Transverse colon (tissue), 4 donors: Measurements from ENCODE around the gene PTGER4. TPM values are rescaled to one million over a fixed set of nuclear protein-coding genes. Genes with fewer than 3 reads are reported as not detected.

Experiments
- DNase-seq: peaks from one replicate; pipeline ENCODE4 v3.0.0-alpha.2; 2019
- H3K27ac ChIP-seq, 4 donors: fragments of 200-600 bp; sonication (generic); 2 replicates each; pipeline ENCODE4 v1.5.1; 2016 to 2018; ENCODE audit warnings: inconsistent platforms in 4 of 4
- H3K27me3 ChIP-seq: fragments of 200-600 bp; sonication (generic); 2 replicates; pipeline ENCODE4 v1.5.1; 2017; ENCODE audit warnings: inconsistent platforms
- H3K36me3 ChIP-seq, 4 donors: fragments of 200-600 bp; sonication (generic); 2 replicates each; pipeline ENCODE4 v1.5.1; 2017 to 2019; ENCODE audit warnings: inconsistent platforms in 4 of 4
- H3K4me1 ChIP-seq, 4 donors: fragments of 200-600 bp; sonication (generic); 2 replicates each; pipeline ENCODE4 v1.5.1; 2017 to 2020; ENCODE audit warnings: inconsistent platforms in 4 of 4
- H3K4me3 ChIP-seq, 4 donors: fragments of 200-600 bp; sonication (generic); 1 replicate in 1 of 4; 2 replicates in 3 of 4; pipeline versions ENCODE4 v1.5.1 to v1.6.1; 2017 to 2019; ENCODE audit warnings: inconsistent platforms in 4 of 4
- H3K9me3 ChIP-seq, 2 donors: fragments of 200-600 bp; sonication (generic); 2 replicates each; pipeline ENCODE4 v1.5.1; 2017 to 2019; ENCODE audit warnings: inconsistent platforms in 2 of 2
- CTCF ChIP-seq, 5 experiments: fragments of 200-600 bp in 3 of 5; fragments of 450-650 bp in 2 of 5; sonication (generic) in 3 of 5; IDR thresholded peaks; 1 replicate in 2 of 5; 2 replicates in 3 of 5; pipeline ENCODE4 v1.5.1; 2016 to 2017; ENCODE audit warnings: antibody characterized with exemption in 5 of 5, inconsistent platforms in 3 of 5, mild to moderate bottlenecking in 2 of 5, moderate library complexity in 1 of 5
- EP300 ChIP-seq: sonication (generic); formaldehyde crosslinking; IDR thresholded peaks from one replicate; pipeline ENCODE4 v1.6.1; 2017; ENCODE audit warnings: antibody characterized with exemption, low read depth
- POLR2A ChIP-seq: fragments of 450-650 bp; IDR thresholded peaks from one replicate; pipeline ENCODE4 v1.6.1; 2016; ENCODE audit warnings: antibody characterized with exemption, mild to moderate bottlenecking, moderate library complexity
- POLR2AphosphoS5 ChIP-seq, 3 donors: sonication (generic); formaldehyde crosslinking; IDR thresholded peaks; one replicate each; pipeline ENCODE4 v1.6.1; 2016; ENCODE audit warnings: antibody characterized with exemption in 3 of 3
- WGBS, 2 donors: methylation state at CpG; one replicate each; pipeline ENCODE4 v1.1.5; 2018; ENCODE audit warnings: low coverage in 1 of 2; 5-methylcytosine and 5-hydroxymethylcytosine counted together
- in situ Hi-C, 4 donors: fragments of 200-750 bp; cut with MboI; loops; one replicate each; pipeline versions ENCODE4 v1.15.0 to v1.15.1; 2017; ENCODE audit warnings: low sequenced_read_pairs in 3 of 4, low pct_ligation_motif_present in 1 of 4, low pct_unique_long_range_greater_than_20kb in 1 of 4
- intact Hi-C: fragments of 100-400 bp; cut with DNase I; formaldehyde crosslinking; loops from one replicate; pipeline ENCODE4 v1.15.1; 2023; ENCODE audit warnings: low total_unique reads
- total RNA-seq, 4 donors: library from RNA; depleted of rRNA; stranded (reverse); fragments of >200 nt; gene quantifications; one replicate each; pipeline ENCODE4 v1.1.0, GENCODE V29; 2016

The PTGER4 gene
- total RNA-seq, 4 donors from 2014 or later = 39.6 to 127 (median 105) TPM

- Histone ChIP-seq H3K4me3 (peak overlapping the region in 2 of 4 donors; percentile 59 to 97), H3K9me3 (no peaks in the 10 kb centered on the region), H3K27me3 (no peaks in the 10 kb centered on the region), H3K27ac (peak overlapping the region; percentile 94 to 96 (median 94)), H3K4me1 (peaks cover 0 to 26% (median 14%) of the 10 kb centered on the region in 4 donors), H3K36me3 (peaks cover 0 to 4% (median 0%) of the 10 kb centered on the region in 4 donors)
- WGBS, 2 donors = 26 to 28% methylated on average over 2 of the region's 2 CpGs
- no peak for TF ChIP-seq POLR2AphosphoS5 (IDR thresholded peaks at IDR 0.05)
- intact Hi-C loops (no loop called here), in situ Hi-C loops (loop anchor here in 1 of 4 donors (25.0 kb wide), 1 partner anchor 291 kb away; no protein-coding TSS in a partner anchor)
- DNase-seq = no peak
Measured at GRCh38 chr5:40678026-40678425, 1.7 kb upstream of the PTGER4 start.

- Histone ChIP-seq H3K9me3 (no peaks in the 10 kb centered on the region), H3K27ac (peak overlapping the region; percentile 94 to 96 (median 94)), H3K27me3 (no peaks in the 10 kb centered on the region), H3K4me1 (peaks cover 0 to 31% (median 14%) of the 10 kb centered on the region in 4 donors), H3K4me3 (peak overlapping the region; percentile 59 to 97 (median 74)), H3K36me3 (peaks cover 0 to 4% (median 0%) of the 10 kb centered on the region in 4 donors)
- TF ChIP-seq CTCF (IDR thresholded peaks at IDR 0.05) (no peak), POLR2A (no peak), EP300 (no peak), POLR2AphosphoS5 (IDR thresholded peaks at IDR 0.05) (no peak)
- in situ Hi-C loops (loop anchor here in 1 of 4 donors (25.0 kb wide), 1 partner anchor 291 kb away; no protein-coding TSS in a partner anchor), intact Hi-C loops (no loop called here)
- WGBS, 2 donors = 4 to 9% methylated on average over 12 of the region's 12 CpGs
- no peak for DNase-seq
Measured at GRCh38 chr5:40678460-40679147, 1.1 kb upstream of the PTGER4 start.

- Histone ChIP-seq H3K4me3 (peak overlapping the region; percentile 59 to 97 (median 81)), H3K36me3 (peaks cover 0 to 4% (median 0%) of the 10 kb centered on the region in 4 donors), H3K4me1 (peaks cover 0 to 37% (median 14%) of the 10 kb centered on the region in 4 donors), H3K27me3 (no peaks in the 10 kb centered on the region), H3K27ac (peak overlapping the region; percentile 94 to 96 (median 94)), H3K9me3 (no peaks in the 10 kb centered on the region)
- TF ChIP-seq EP300 (no peak), POLR2AphosphoS5 (IDR thresholded peaks at IDR 0.05) (peak; percentile 59 to 89 (median 80)), CTCF (IDR thresholded peaks at IDR 0.05) (no peak), POLR2A (peak; percentile 90)
- DNase-seq = peak; percentile 97
- WGBS, 2 donors = 1% methylated on average over 11 to 36 of the region's 60 CpGs
- intact Hi-C loops = no loop called here
- in situ Hi-C loops = loop anchor here in 1 of 4 donors (25.0 kb wide), 1 partner anchor 292 kb away; no protein-coding TSS in a partner anchor
Measured at GRCh38 chr5:40679148-40679912, 385 bp upstream of the PTGER4 start.

- Histone ChIP-seq H3K4me1 (peaks cover 0 to 52% (median 14%) of the 10 kb centered on the region in 4 donors), H3K27ac (peak overlapping the region; percentile 94 to 96 (median 94))
- in situ Hi-C loops = loop anchor here in 2 of 4 donors (10.0 to 25.0 kb wide), 3 partner anchors 294 to 1096 kb away; no protein-coding TSS in a partner anchor
Measured at GRCh38 chr5:40680741-40681362, 1.1 kb downstream of the PTGER4 start.

More at GRCh38 chr5:40680741-40681362, 1.1 kb downstream of the PTGER4 start:
- H3K4me3 ChIP-seq = peak overlapping the region; percentile 59 to 97 (median 81)
- DNase-seq = peak; percentile 44
- H3K27me3 ChIP-seq = no peaks in the 10 kb centered on the region
- H3K36me3 ChIP-seq = peaks cover 0 to 4% (median 0%) of the 10 kb centered on the region in 4 donors
- intact Hi-C loops = loop anchor here (10.0 kb wide), 1 partner anchor 966 kb away; no protein-coding TSS in a partner anchor
- H3K9me3 ChIP-seq = no peaks in the 10 kb centered on the region
- no peak for TF ChIP-seq POLR2A
- peak in 4 of 5 experiments; percentile 15 to 57 (median 34) for TF ChIP-seq CTCF (IDR thresholded peaks at IDR 0.05)
- 4% methylated on average over 37 of the region's 37 CpGs; no CpG with 5 or more reads in 1 of the 2 donors for whole genome bisulfite sequencing, 2 donors
